HEK293 (cell line): ENCODE data around the gene MAP3K12.

Experiments used
- CTCF ChIA-PET: fragments of 350-600 bp; formaldehyde crosslinking; extraction: SDS; loops from one replicate; lab custom pipeline; 2021; ENCODE audit warnings: antibody characterized with exemption; lab: Yijun Ruan, JAX
- POLR2A ChIA-PET: fragments of 300-600 bp; formaldehyde crosslinking; extraction: SDS; loops from one replicate; lab custom pipeline; 2020; ENCODE audit warnings: antibody characterized with exemption, inconsistent platforms; lab: Yijun Ruan, JAX
- H3K27ac ChIP-seq: fragments of 200-500 bp; sonication (Bioruptor generic); 2 replicates; pipeline ENCODE4 v1.5.1; 2014; ENCODE audit warnings: low read depth, low read length, control low read depth, inconsistent platforms; ENCODE audit errors: extremely low read depth
- H3K36me3 ChIP-seq, 2 experiments: fragments of 200-500 bp in 1 of 2; sonication (Bioruptor generic) in 1 of 2; 1 replicate in 1 of 2; 2 replicates in 1 of 2; pipeline ENCODE4 v1.5.1; 2014 to 2017; ENCODE audit warnings: inconsistent platforms in 2 of 2, low read length in 2 of 2; ENCODE audit not compliant: control insufficient read depth in 2 of 2, insufficient read depth in 1 of 2
- H3K4me1 ChIP-seq: fragments of 200-500 bp; sonication (Bioruptor generic); 2 replicates; pipeline ENCODE4 v1.5.1; 2014; ENCODE audit warnings: mild to moderate bottlenecking, low read length, inconsistent platforms; ENCODE audit not compliant: control insufficient read depth, insufficient read depth
- H3K4me3 ChIP-seq: 2 replicates; pipeline ENCODE4 v1.5.1; 2011; ENCODE audit warnings: low read depth, mild to moderate bottlenecking, control low read depth, low read length, moderate library complexity
- H3K9me3 ChIP-seq: fragments of 200-500 bp; sonication (Bioruptor generic); 2 replicates; pipeline ENCODE4 v1.5.1; 2014; ENCODE audit warnings: low read depth, low read length, inconsistent platforms; ENCODE audit not compliant: control insufficient read depth, insufficient read depth
- ATF2 ChIP-seq: fragments of 450-650 bp; formaldehyde crosslinking; IDR thresholded peaks from 2 replicates; pipeline ENCODE4 v1.5.1; 2016; ENCODE audit warnings: missing biosample characterization, missing genetic modification characterization, low read depth
- CTCF ChIP-seq: fragments of 450-650 bp; formaldehyde crosslinking; IDR thresholded peaks from 2 replicates; pipeline ENCODE4 v1.5.1; 2016; ENCODE audit warnings: missing biosample characterization, missing genetic modification characterization
- GLI4 ChIP-seq: fragments of 450-650 bp; formaldehyde crosslinking; IDR thresholded peaks from 2 replicates; pipeline ENCODE4 v1.5.1; 2016; ENCODE audit warnings: missing biosample characterization, missing genetic modification characterization
- GLIS1 ChIP-seq: fragments of 450-650 bp; formaldehyde crosslinking; IDR thresholded peaks from 2 replicates; pipeline ENCODE4 v1.5.1; 2016; ENCODE audit warnings: missing biosample characterization, missing genetic modification characterization
- KLF17 ChIP-seq: fragments of 450-650 bp; formaldehyde crosslinking; IDR thresholded peaks from 2 replicates; pipeline ENCODE4 v1.5.1; 2016; ENCODE audit warnings: missing biosample characterization, missing genetic modification characterization
- MYNN ChIP-seq: fragments of 450-650 bp; formaldehyde crosslinking; IDR thresholded peaks from 2 replicates; pipeline ENCODE4 v1.5.1; 2016; ENCODE audit warnings: missing biosample characterization, missing genetic modification characterization, borderline replicate concordance
- RBAK ChIP-seq: fragments of 450-650 bp; formaldehyde crosslinking; IDR thresholded peaks from 2 replicates; pipeline ENCODE4 v1.5.1; 2016; ENCODE audit warnings: missing biosample characterization, missing genetic modification characterization
- ZBTB1 ChIP-seq: fragments of 450-650 bp; formaldehyde crosslinking; IDR thresholded peaks from 2 replicates; pipeline ENCODE4 v1.5.1; 2016; ENCODE audit warnings: missing biosample characterization, missing genetic modification characterization
- ZBTB21 ChIP-seq: fragments of 450-650 bp; formaldehyde crosslinking; IDR thresholded peaks from 2 replicates; pipeline ENCODE4 v1.5.1; 2017; ENCODE audit warnings: missing biosample characterization, missing genetic modification characterization
- ZBTB48 ChIP-seq: fragments of 450-650 bp; formaldehyde crosslinking; IDR thresholded peaks from 2 replicates; pipeline ENCODE4 v1.5.1; 2016; ENCODE audit warnings: missing biosample characterization, missing genetic modification characterization
- ZFP3 ChIP-seq: fragments of 450-650 bp; formaldehyde crosslinking; IDR thresholded peaks from 2 replicates; pipeline ENCODE4 v1.5.1; 2016; ENCODE audit warnings: low read depth, missing biosample characterization, missing genetic modification characterization
- ZNF133 ChIP-seq: fragments of 450-650 bp; formaldehyde crosslinking; IDR thresholded peaks from 2 replicates; pipeline ENCODE4 v1.5.1; 2016; ENCODE audit warnings: missing biosample characterization, missing genetic modification characterization
- ZNF221 ChIP-seq: fragments of 450-650 bp; formaldehyde crosslinking; IDR thresholded peaks from 2 replicates; pipeline ENCODE4 v1.5.1; 2017; ENCODE audit warnings: missing biosample characterization, missing genetic modification characterization, borderline replicate concordance
- ZNF24 ChIP-seq: fragments of 450-650 bp; formaldehyde crosslinking; IDR thresholded peaks from 2 replicates; pipeline ENCODE4 v1.5.1; 2016; ENCODE audit warnings: missing biosample characterization, missing genetic modification characterization
- ZNF302 ChIP-seq: fragments of 450-650 bp; formaldehyde crosslinking; IDR thresholded peaks from 2 replicates; pipeline ENCODE4 v1.5.1; 2016; ENCODE audit warnings: missing biosample characterization, missing genetic modification characterization, low read depth
- ZNF596 ChIP-seq: fragments of 450-650 bp; IDR thresholded peaks from 2 replicates; pipeline ENCODE4 v1.5.0; 2018; ENCODE audit warnings: missing biosample characterization, mild to moderate bottlenecking, missing genetic modification characterization, moderate library complexity
- ZNF629 ChIP-seq: fragments of 450-650 bp; formaldehyde crosslinking; IDR thresholded peaks from 2 replicates; pipeline ENCODE4 v1.5.1; 2017; ENCODE audit warnings: missing biosample characterization, missing genetic modification characterization
- ZNF664 ChIP-seq: fragments of 450-650 bp; formaldehyde crosslinking; IDR thresholded peaks from 2 replicates; pipeline ENCODE4 v1.5.1; 2016; ENCODE audit warnings: missing biosample characterization, missing genetic modification characterization
- ZNF701 ChIP-seq: fragments of 450-650 bp; formaldehyde crosslinking; IDR thresholded peaks from 2 replicates; pipeline ENCODE4 v1.5.1; 2016; ENCODE audit warnings: missing biosample characterization, missing genetic modification characterization
- TF ChIP-seq, protein P1 (sequence below): fragments of 450-650 bp; formaldehyde crosslinking; IDR thresholded peaks from 2 replicates; pipeline ENCODE4 v1.5.1; 2017; ENCODE audit warnings: missing biosample characterization, mild to moderate bottlenecking, missing genetic modification characterization, moderate library complexity
- TF ChIP-seq, protein P2 (sequence below): fragments of 450-650 bp; formaldehyde crosslinking; IDR thresholded peaks from 2 replicates; pipeline ENCODE4 v1.5.1; 2016; ENCODE audit warnings: missing biosample characterization, missing genetic modification characterization
- TF ChIP-seq, protein P3 (sequence below): fragments of 450-650 bp; IDR thresholded peaks from 2 replicates; pipeline ENCODE4 v1.5.1; 2018; ENCODE audit warnings: missing biosample characterization, mild to moderate bottlenecking, missing genetic modification characterization
- TF ChIP-seq, protein P4 (sequence below): fragments of 450-650 bp; formaldehyde crosslinking; IDR thresholded peaks from 2 replicates; pipeline ENCODE4 v1.5.1; 2016; ENCODE audit warnings: missing biosample characterization, missing genetic modification characterization
- TF ChIP-seq, protein P5 (sequence below): fragments of 450-650 bp; formaldehyde crosslinking; IDR thresholded peaks from 2 replicates; pipeline ENCODE4 v1.5.1; 2017; ENCODE audit warnings: missing biosample characterization, missing genetic modification characterization

MAP3K12 gene

DNA sequence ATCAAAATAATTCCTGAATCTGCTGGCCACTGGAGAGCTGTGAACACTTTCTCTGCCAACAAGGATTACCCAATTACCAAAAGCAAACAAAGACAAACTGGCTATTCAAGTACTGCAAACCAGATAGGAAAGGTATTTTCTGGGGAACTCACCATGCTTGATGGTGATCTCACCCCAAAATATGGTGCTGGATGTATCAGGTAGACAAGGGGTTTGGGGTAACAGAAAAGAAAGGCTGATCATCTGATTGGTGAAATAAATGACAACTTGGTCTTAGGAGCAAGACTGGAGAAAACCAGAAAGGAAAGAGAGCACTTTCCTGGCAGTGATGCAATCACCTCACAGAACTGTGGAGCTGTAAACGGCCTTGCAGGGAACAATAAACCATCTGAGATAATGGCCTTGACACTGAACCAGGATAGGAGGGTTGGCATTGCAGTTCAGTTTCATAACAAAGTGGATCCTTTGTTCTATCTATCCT is 39.0 kb upstream of the MAP3K12 start (continued):
- TF ChIP-seq, protein P1, sequence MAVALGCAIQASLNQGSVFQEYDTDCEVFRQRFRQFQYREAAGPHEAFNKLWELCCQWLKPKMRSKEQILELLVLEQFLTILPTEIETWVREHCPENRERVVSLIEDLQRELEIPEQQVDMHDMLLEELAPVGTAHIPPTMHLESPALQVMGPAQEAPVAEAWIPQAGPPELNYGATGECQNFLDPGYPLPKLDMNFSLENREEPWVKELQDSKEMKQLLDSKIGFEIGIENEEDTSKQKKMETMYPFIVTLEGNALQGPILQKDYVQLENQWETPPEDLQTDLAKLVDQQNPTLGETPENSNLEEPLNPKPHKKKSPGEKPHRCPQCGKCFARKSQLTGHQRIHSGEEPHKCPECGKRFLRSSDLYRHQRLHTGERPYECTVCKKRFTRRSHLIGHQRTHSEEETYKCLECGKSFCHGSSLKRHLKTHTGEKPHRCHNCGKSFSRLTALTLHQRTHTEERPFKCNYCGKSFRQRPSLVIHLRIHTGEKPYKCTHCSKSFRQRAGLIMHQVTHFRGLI (tag by site-specific recombination), result no peak
- no peak for TF ChIP-seq CTCF (tag by site-specific recombination)
- TF ChIP-seq ZNF701 (tag by site-specific recombination), result no peak
- no peak for TF ChIP-seq ZBTB21
- TF ChIP-seq, protein P2, sequence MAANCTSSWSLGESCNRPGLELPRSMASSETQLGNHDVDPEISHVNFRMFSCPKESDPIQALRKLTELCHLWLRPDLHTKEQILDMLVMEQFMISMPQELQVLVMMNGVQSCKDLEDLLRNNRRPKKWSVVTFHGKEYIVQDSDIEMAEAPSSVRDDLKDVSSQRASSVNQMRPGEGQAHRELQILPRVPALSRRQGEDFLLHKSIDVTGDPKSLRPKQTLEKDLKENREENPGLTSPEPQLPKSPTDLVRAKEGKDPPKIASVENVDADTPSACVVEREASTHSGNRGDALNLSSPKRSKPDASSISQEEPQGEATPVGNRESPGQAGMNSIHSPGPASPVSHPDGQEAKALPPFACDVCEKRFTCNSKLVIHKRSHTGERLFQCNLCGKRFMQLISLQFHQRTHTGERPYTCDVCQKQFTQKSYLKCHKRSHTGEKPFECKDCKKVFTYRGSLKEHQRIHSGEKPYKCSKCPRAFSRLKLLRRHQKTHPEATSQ (tag by site-specific recombination), result no peak
- no peak for TF ChIP-seq RBAK (tag by site-specific recombination)
- TF ChIP-seq, protein P3, sequence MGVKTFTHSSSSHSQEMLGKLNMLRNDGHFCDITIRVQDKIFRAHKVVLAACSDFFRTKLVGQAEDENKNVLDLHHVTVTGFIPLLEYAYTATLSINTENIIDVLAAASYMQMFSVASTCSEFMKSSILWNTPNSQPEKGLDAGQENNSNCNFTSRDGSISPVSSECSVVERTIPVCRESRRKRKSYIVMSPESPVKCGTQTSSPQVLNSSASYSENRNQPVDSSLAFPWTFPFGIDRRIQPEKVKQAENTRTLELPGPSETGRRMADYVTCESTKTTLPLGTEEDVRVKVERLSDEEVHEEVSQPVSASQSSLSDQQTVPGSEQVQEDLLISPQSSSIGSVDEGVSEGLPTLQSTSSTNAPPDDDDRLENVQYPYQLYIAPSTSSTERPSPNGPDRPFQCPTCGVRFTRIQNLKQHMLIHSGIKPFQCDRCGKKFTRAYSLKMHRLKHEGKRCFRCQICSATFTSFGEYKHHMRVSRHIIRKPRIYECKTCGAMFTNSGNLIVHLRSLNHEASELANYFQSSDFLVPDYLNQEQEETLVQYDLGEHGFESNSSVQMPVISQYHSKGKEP (tag by site-specific recombination), result no peak
- TF ChIP-seq, protein P4, sequence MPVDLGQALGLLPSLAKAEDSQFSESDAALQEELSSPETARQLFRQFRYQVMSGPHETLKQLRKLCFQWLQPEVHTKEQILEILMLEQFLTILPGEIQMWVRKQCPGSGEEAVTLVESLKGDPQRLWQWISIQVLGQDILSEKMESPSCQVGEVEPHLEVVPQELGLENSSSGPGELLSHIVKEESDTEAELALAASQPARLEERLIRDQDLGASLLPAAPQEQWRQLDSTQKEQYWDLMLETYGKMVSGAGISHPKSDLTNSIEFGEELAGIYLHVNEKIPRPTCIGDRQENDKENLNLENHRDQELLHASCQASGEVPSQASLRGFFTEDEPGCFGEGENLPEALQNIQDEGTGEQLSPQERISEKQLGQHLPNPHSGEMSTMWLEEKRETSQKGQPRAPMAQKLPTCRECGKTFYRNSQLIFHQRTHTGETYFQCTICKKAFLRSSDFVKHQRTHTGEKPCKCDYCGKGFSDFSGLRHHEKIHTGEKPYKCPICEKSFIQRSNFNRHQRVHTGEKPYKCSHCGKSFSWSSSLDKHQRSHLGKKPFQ (tag by site-specific recombination), result no peak
- no peak for TF ChIP-seq ZNF596 (tag by site-specific recombination)
- no peak for TF ChIP-seq ZNF629 (tag by site-specific recombination)
- TF ChIP-seq ZFP3 (tag by site-specific recombination), result no peak
- no peak for TF ChIP-seq ZBTB1 (tag by site-specific recombination)
- TF ChIP-seq ZNF302 (tag by site-specific recombination), result no peak
- TF ChIP-seq, all 188 proteins: peak for 20

- H3K36me3 ChIP-seq, result peaks cover 33 to 61% of the 10 kb centered on the region in 2 experiments
- H3K4me3 ChIP-seq, result no peak overlapping the region
- ChIA-PET CTCF (no interaction called here), POLR2A (no interaction called here)
- H3K4me1 ChIP-seq, result peaks cover 3% of the 10 kb centered on the region; the same call in 1 of the 2 replicates
- H3K9me3 ChIP-seq, result no peaks in the 10 kb centered on the region
- no peak overlapping the region for H3K27ac ChIP-seq
- TF ChIP-seq ZNF629 (tag by site-specific recombination), result no peak
- no peak for TF ChIP-seq ATF2 (tag by site-specific recombination)
- TF ChIP-seq MYNN (tag by site-specific recombination), result no peak
- no peak for TF ChIP-seq ZNF24
- no peak for TF ChIP-seq GLIS1
- TF ChIP-seq, protein P5, sequence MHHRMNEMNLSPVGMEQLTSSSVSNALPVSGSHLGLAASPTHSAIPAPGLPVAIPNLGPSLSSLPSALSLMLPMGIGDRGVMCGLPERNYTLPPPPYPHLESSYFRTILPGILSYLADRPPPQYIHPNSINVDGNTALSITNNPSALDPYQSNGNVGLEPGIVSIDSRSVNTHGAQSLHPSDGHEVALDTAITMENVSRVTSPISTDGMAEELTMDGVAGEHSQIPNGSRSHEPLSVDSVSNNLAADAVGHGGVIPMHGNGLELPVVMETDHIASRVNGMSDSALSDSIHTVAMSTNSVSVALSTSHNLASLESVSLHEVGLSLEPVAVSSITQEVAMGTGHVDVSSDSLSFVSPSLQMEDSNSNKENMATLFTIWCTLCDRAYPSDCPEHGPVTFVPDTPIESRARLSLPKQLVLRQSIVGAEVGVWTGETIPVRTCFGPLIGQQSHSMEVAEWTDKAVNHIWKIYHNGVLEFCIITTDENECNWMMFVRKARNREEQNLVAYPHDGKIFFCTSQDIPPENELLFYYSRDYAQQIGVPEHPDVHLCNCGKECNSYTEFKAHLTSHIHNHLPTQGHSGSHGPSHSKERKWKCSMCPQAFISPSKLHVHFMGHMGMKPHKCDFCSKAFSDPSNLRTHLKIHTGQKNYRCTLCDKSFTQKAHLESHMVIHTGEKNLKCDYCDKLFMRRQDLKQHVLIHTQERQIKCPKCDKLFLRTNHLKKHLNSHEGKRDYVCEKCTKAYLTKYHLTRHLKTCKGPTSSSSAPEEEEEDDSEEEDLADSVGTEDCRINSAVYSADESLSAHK (tag by site-specific recombination), result no peak
- TF ChIP-seq ZNF664 (tag by site-specific recombination), result no peak
- no peak for TF ChIP-seq ZNF221 (tag by site-specific recombination)
- no peak for TF ChIP-seq GLI4 (tag by site-specific recombination)
- no peak for TF ChIP-seq KLF17 (tag by site-specific recombination)
- no peak for TF ChIP-seq ZNF133
- no peak for TF ChIP-seq ZBTB48
These were observed 37.7 kb upstream of the MAP3K12 start for GRCh38 chr12:53536962-53537361.
